ENCODE results near the gene MAPK12.
"Not testable (repeated sequence)": the region's sequence is repeated elsewhere in the genome, so short reads cannot be mapped to it uniquely, and the experiment has no call there.

The MAPK12 gene

DNA sequence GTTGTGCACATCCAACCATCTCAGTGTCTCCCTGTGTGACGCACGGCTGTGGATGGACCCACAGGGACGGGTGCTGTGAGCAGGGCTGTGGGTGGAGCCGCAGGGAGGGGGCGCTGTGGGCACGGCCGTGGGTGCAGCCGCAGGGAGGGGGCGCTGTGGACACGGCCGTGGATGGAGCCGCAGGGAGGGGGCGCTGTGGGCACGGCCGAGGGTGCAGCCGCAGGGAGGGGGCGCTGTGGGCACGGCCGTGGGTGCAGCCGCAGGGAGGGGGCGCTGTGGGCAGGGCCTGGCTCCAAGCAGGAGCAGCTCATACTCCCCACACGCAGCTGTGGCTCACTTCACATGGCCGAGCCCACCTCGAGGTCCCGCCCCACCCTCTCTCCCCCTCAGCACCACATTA lies 14.7 kb upstream of the MAPK12 start:
- TF ChIP-seq, protein P1, sequence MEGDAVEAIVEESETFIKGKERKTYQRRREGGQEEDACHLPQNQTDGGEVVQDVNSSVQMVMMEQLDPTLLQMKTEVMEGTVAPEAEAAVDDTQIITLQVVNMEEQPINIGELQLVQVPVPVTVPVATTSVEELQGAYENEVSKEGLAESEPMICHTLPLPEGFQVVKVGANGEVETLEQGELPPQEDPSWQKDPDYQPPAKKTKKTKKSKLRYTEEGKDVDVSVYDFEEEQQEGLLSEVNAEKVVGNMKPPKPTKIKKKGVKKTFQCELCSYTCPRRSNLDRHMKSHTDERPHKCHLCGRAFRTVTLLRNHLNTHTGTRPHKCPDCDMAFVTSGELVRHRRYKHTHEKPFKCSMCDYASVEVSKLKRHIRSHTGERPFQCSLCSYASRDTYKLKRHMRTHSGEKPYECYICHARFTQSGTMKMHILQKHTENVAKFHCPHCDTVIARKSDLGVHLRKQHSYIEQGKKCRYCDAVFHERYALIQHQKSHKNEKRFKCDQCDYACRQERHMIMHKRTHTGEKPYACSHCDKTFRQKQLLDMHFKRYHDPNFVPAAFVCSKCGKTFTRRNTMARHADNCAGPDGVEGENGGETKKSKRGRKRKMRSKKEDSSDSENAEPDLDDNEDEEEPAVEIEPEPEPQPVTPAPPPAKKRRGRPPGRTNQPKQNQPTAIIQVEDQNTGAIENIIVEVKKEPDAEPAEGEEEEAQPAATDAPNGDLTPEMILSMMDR (IDR thresholded peaks at IDR 0.05; ENCODE audit: low read length, missing control alignments) = no peak
- DNase-seq (ENCODE audit: low read depth) = peak; percentile 67
- H3K4me3 ChIP-seq (replicated peaks; ENCODE audit: low read depth, low read length) = no peak overlapping the region

DNA sequence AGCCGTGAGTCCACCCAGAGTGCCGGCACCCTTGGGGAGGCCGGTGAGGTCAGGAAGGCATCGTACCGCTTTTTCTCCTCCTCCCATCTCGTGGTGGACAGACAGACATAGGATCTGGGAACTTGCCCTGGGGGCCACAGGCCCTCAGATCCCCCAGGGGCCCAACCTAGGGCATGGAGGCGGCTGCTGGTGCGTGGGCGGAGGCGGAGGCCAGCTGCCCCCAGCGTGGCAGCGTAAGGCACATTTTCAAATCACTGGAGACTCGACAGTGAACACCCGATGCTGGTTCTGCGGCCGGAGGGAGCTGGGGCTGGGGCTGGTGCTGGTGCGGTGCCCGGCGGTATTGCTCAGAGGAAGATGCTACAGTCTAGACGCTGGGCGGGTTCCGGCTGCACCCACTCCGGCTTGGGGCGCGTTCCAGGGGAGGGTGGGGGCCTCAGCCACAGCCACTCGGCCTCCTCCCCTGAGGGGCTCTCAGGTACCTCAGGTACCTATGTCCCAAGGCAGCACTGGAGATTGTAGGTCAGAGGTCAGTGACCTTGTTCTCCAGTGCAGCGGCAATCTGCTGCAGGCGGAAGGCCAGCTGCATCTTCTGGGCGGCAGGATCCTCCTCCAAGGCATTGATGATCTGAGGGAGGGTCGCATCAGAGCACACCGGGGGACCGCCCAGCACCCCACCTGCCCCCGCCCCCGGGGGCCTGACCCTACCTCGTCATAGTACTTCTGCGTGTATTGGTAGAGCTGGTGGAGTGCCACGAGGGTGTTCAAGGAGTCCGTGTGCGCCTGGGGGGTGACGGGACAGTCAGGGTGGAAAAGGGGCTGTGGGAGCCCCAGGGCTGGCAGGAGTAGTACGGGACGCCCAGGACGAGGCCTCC lies 13.9 kb upstream of the MAPK12 start:
- DNase-seq (ENCODE audit: low read depth) = no peak
- no peak overlapping the region for H3K4me3 ChIP-seq (replicated peaks; ENCODE audit: low read depth, low read length)
- TF ChIP-seq, protein P1 (IDR thresholded peaks at IDR 0.05; ENCODE audit: low read length, missing control alignments) = no peak

DNA sequence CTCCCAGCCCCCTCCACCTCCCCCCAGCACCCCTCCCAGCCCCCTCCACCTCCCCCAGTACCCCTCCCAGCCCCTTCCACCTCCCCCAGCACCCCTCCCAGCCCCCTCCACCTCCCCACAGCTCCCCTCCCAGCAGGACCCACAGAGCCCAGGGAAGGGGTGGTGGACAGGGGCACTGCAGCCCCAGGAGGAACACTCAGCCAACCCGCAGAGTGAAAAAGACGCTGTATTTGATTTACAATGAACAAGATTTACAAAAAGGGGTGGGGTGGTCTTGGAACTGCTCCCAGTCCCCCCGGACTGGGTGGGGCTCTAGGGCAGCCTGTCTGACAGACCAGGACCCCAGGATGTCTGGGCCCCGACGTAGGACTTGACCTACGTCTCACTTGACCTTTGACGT lies 13.3 kb upstream of the MAPK12 start:
- no peak overlapping the region for H3K4me3 ChIP-seq (replicated peaks; ENCODE audit: low read depth, low read length)
- TF ChIP-seq, protein P1 (IDR thresholded peaks at IDR 0.05; ENCODE audit: low read length, missing control alignments) = no peak
- DNase-seq (ENCODE audit: low read depth) = no peak

DNA sequence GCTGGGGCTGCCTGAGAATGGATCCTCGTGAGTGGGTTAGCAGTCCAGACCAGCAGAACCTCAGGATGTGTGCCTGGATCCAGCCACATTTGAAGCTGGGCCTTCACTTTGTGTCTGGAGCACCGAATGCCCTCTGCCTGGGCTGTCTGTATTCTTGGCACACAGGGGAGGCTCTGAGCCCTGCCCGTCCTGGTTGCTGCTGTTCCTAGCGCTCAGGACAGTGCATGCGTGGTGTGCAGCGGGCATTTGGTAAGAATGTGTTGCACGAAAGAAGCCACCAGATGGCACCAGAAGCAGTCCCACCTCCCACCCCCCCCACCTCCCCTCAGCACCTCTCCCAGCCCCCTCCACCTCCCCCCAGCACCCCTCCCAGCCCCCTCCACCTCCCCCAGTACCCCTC lies 12.8 kb upstream of the MAPK12 start:
- H3K4me3 ChIP-seq (replicated peaks; ENCODE audit: low read depth, low read length) = no peak overlapping the region
- DNase-seq (ENCODE audit: low read depth) = peak; percentile 67
- TF ChIP-seq, protein P1 (IDR thresholded peaks at IDR 0.05; ENCODE audit: low read length, missing control alignments) = peak; percentile 28

DNA sequence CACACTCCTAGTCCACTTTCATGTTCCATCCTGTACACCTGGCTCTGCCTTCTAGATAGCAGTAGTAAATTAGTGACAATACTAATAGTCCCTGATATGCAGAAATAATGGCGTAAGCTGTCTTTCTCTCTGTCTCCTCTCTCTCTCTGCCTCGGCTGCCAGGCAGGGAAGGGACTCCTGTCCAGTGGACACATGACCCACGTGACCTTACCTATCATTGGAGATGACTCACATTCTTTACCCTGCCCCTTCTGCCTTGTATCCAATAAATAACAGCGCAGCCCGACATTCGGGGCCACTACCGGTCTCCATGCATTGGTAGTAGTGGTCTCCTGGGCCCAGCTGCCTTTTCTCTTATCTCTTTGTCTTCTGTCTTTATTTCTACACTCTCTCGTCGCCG lies 12.3 kb upstream of the MAPK12 start:
- not testable (repeated sequence) for DNase-seq (ENCODE audit: low read depth); H3K4me3 ChIP-seq (replicated peaks; ENCODE audit: low read depth, low read length)

DNA sequence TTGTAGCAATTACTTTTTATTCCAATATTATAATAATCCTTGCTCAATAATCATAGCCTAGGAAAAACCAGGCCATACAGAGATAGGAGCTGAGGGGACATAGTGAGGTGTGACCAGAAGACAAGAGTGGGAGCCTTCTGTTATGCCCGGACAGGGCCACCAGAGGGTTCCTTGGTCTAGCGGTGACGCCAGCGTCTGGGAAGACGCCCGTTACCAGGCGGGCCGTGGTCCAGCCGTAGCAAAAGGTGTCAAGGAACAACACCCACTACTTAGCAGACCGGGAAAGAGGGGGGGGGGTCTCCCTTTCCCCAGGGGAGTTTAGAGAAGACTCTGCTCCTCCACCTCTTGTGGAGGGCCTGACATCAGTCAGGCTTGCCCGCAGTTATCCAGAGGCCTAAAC lies 11.9 kb upstream of the MAPK12 start:
- H3K4me3 ChIP-seq (replicated peaks; ENCODE audit: low read depth, low read length) = not testable (repeated sequence)

DNA sequence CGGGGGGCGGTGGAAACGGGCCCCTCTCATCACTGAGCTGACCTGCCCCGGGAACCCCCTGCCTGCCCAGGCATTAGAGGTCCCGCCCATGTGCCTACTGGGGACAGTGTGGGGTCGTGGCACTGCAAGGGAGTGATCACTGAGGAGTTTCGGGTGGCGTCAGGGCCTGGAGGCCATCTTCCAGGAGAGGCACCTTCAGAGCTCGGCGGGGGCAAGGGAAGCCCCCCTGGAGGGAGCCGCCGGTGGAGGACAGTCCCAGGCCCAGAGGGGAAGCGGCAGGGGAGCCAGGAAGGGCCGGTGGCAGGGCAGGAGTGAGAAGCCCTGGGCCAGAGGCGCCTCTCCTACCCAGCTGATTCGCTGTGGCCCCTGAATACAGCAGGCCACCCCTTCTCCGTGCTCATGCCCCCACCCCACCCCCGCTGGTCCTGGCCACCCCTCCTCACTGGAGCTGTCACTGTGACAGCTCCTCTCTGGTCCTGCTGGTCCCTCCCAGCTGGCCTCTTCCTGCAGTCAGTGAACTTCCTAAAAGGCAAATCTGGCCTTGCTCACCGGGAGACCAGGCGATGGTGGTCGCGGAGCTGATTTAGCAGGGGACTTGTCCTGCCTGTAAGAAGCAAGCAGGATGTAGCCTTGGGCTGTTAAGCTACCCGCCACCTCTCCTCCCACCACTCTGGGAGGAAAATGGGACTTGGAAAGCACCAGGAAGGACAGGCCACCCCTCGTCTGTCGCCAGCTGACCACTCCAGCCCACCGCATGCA lies 10.7 kb upstream of the MAPK12 start:
- TF ChIP-seq, protein P1 (IDR thresholded peaks at IDR 0.05; ENCODE audit: low read length, missing control alignments) = no peak
- peak; percentile 17 for DNase-seq (ENCODE audit: low read depth)
- no peak overlapping the region for H3K4me3 ChIP-seq (replicated peaks; ENCODE audit: low read depth, low read length)

More for the DNA sequence above, 11.9 kb upstream of the MAPK12 start:
- DNase-seq (ENCODE audit: low read depth) = not testable (repeated sequence)
